HG03558 (cell line): Measurements from ENCODE around the gene LRRC26.

Experiments used
- ATAC-seq: cut with Tn5 transposase; IDR thresholded peaks from one replicate; pipeline ENCODE4 v1.9.1; 2021; ENCODE audit warnings: moderate number of reproducible peaks; ENCODE audit not compliant: unreplicated experiment; ENCODE audit errors: extremely low read depth

The LRRC26 gene

GRCh38 chr9:137170486-137171148, 766 bp upstream of the LRRC26 start:
- no peak for ATAC-seq

GRCh38 chr9:137168904-137169856, 671 bp downstream of the LRRC26 start:
- no peak for ATAC-seq

- no peak for ATAC-seq
These were observed 1.3 kb downstream of the LRRC26 start for GRCh38 chr9:137168573-137168903.

GRCh38 chr9:137167747-137168572, 1.9 kb downstream of the LRRC26 start:
- ATAC-seq: no peak

- ATAC-seq: no peak
These were observed 2.5 kb downstream of the LRRC26 start for GRCh38 chr9:137167277-137167746.

- ATAC-seq: no peak
These were observed 3.2 kb downstream of the LRRC26 start for GRCh38 chr9:137166380-137167229.

GRCh38 chr9:137165250-137165836, 4.5 kb downstream of the LRRC26 start:
- no peak for ATAC-seq

GRCh38 chr9:137164370-137165249, 5.2 kb downstream of the LRRC26 start:
- ATAC-seq: no peak

- ATAC-seq: no peak
These were observed 6.0 kb downstream of the LRRC26 start for GRCh38 chr9:137163805-137164204.

- ATAC-seq: no peak
These were observed 6.5 kb downstream of the LRRC26 start for GRCh38 chr9:137163365-137163715.

GRCh38 chr9:137162505-137163364, 7.1 kb downstream of the LRRC26 start:
- ATAC-seq: no peak

GRCh38 chr9:137161558-137162486, 8.0 kb downstream of the LRRC26 start:
- ATAC-seq: no peak

- ATAC-seq: no peak
These were observed 8.9 kb downstream of the LRRC26 start for GRCh38 chr9:137160716-137161557.

- ATAC-seq: no peak
These were observed 9.8 kb downstream of the LRRC26 start for GRCh38 chr9:137160054-137160425.

- no peak for ATAC-seq
These were observed 10.5 kb downstream of the LRRC26 start for GRCh38 chr9:137159105-137160053.
